GM12864 (cell line): ENCODE results near the gene OSBPL1A.

Source experiments
- DNase-seq: peaks from one replicate; pipeline ENCODE4 v3.0.0-alpha.2; 2011; ENCODE audit warnings: low read depth
- H3K4me3 ChIP-seq: 2 replicates; pipeline ENCODE4 v1.5.1; 2011; ENCODE audit warnings: mild to moderate bottlenecking, low read depth, low read length, control low read depth
- TF ChIP-seq, protein P1 (sequence below): IDR thresholded peaks from 2 replicates; pipeline ENCODE4 v1.5.1; 2011; ENCODE audit warnings: low read depth, mild to moderate bottlenecking, moderate library complexity, low read length, control low read depth, inconsistent platforms; ENCODE audit errors: missing control alignments

The OSBPL1A gene

GRCh38 chr18:24398540-24398939, 916 bp upstream of the OSBPL1A start:
- TF ChIP-seq, protein P1, sequence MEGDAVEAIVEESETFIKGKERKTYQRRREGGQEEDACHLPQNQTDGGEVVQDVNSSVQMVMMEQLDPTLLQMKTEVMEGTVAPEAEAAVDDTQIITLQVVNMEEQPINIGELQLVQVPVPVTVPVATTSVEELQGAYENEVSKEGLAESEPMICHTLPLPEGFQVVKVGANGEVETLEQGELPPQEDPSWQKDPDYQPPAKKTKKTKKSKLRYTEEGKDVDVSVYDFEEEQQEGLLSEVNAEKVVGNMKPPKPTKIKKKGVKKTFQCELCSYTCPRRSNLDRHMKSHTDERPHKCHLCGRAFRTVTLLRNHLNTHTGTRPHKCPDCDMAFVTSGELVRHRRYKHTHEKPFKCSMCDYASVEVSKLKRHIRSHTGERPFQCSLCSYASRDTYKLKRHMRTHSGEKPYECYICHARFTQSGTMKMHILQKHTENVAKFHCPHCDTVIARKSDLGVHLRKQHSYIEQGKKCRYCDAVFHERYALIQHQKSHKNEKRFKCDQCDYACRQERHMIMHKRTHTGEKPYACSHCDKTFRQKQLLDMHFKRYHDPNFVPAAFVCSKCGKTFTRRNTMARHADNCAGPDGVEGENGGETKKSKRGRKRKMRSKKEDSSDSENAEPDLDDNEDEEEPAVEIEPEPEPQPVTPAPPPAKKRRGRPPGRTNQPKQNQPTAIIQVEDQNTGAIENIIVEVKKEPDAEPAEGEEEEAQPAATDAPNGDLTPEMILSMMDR: no peak
- no peak for DNase-seq
- no peak overlapping the region for H3K4me3 ChIP-seq

- TF ChIP-seq, protein P1: no peak
- H3K4me3 ChIP-seq: peak overlapping the region; percentile 43
- no peak for DNase-seq
These were observed 412 bp downstream of the OSBPL1A start for GRCh38 chr18:24397131-24397693.

GRCh38 chr18:24396082-24396633, 1.5 kb downstream of the OSBPL1A start:
- no peak overlapping the region for H3K4me3 ChIP-seq
- DNase-seq: no peak
- TF ChIP-seq, protein P1: no peak

DNA sequence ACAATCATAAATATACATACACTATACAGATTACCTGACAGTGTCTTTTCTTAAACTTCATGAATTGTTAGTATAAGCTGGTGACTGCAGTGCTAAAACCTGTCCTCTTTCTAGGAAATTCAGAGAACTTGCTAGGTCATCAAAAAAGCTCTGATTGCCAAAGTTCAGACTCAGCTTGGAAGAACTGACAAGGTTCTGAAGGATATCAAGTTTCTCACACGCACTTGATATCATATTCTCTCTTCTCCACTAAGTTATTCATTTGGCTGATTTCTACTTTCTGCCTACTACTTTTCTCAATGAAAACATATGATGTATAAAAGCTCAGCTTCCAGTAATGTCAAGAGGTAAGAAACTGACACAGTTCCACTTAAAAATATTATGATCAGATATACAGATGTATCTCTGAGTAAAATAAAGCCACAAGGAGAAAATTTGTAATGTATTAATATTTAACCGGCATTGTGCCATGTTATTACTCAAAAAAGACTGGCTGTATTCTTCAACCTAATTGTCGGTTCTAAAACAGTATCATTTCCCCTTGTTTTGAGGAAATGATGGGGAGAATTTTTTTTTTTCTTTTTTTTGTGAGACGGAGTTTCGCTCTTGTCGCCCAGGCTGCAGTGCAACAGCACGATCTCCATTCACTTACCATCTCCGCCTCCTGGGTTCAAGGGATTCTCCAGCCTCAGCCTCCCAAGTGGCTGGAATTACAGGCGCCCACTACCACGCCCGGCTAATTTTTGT, 2.4 kb downstream of the OSBPL1A start:
- TF ChIP-seq, protein P1: no peak
- H3K4me3 ChIP-seq: no peak overlapping the region
- no peak for DNase-seq

DNA sequence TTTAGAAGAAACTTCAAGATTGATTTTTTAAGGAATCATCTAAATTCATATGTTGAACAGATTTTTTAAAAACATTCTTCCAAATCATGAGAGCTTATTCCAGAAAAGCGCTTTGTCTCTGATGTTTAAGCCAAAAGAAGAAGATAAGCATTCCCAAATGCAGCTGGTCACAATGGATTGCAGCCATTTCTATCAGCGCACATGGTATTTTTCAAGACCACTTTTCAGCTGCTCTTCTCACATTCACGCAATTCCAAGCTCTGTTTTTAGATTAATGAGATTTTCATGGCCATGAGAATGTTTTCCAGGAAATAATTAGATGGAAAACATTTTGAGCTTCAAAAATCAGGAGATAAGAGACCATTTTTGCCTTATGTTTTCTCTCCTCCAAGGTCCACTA, 8.7 kb downstream of the OSBPL1A start:
- TF ChIP-seq, protein P1: no peak
- no peak for DNase-seq
- no peak overlapping the region for H3K4me3 ChIP-seq

GRCh38 chr18:24386681-24387080, 10.9 kb downstream of the OSBPL1A start:
- H3K4me3 ChIP-seq: no peak overlapping the region
- no peak for DNase-seq
- TF ChIP-seq, protein P1: no peak

DNA sequence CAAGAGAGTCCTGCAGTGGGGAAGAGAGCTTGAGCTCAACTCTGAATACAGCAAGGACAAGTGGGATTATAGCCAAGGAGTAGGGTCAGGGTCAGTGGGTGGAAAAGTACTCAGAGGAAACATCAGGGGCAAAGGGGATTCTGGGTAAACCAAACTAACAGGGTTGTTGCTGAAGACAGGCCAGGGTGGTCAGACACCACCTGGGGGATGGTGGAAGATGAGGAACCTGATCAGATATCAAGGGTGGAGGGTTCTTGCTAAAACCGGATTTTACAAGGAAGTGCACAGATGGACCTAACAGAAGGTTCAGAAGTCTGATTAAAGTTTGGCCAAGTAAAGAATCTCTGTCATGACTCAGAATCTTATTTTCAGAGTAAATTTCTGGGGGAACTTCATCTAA, 16.5 kb downstream of the OSBPL1A start:
- TF ChIP-seq, protein P1: no peak
- DNase-seq: no peak

More for the DNA sequence above, 16.5 kb downstream of the OSBPL1A start:
- no peak overlapping the region for H3K4me3 ChIP-seq
